Natural killer cell (primary cell): ENCODE results near the gene PLB1. TPM values are rescaled to one million over a fixed set of nuclear protein-coding genes. Genes with fewer than 3 reads are reported as not detected.

Experiments used
- ATAC-seq, 3 donors: fragments of 150-1000 bp in 2 of 3; fragments of 200-7000 bp in 1 of 3; cut with Tn5 transposase; 1 replicate in 1 of 3; 2 replicates in 2 of 3; pipeline ENCODE4 v1.10.0; 2021; ENCODE audit warnings: mild to moderate bottlenecking in 2 of 3, moderate library complexity in 2 of 3
- DNase-seq, 2 donors: peaks; one replicate each; pipeline versions ENCODE4 v3.0.0 to v3.0.0-alpha.2; 2013 to 2021; ENCODE audit warnings: mixed read lengths in 1 of 2
- H3K27ac ChIP-seq: one replicate; pipeline ENCODE4 v1.5.1; 2013; ENCODE audit warnings: mild to moderate bottlenecking, low read length
- H3K27me3 ChIP-seq: one replicate; pipeline ENCODE4 v1.6.1; 2013; ENCODE audit warnings: low read length; ENCODE audit not compliant: control insufficient read depth, insufficient read depth
- H3K36me3 ChIP-seq: one replicate; pipeline ENCODE4 v1.6.1; 2013; ENCODE audit warnings: low read length; ENCODE audit not compliant: control insufficient read depth, insufficient read depth
- H3K4me1 ChIP-seq: one replicate; pipeline ENCODE4 v1.6.1; 2013; ENCODE audit warnings: low read length; ENCODE audit not compliant: control insufficient read depth, insufficient read depth
- H3K4me3 ChIP-seq: one replicate; pipeline ENCODE4 v1.5.1; 2013; ENCODE audit warnings: low read length
- H3K9me3 ChIP-seq: one replicate; pipeline ENCODE4 v1.6.1; 2013; ENCODE audit warnings: low read length; ENCODE audit not compliant: control insufficient read depth, insufficient read depth
- H3K27ac Mint-ChIP-seq, 2 donors: one replicate each; pipeline ENCODE4 v1.8.0; 2022; ENCODE audit warnings: mild to moderate bottlenecking in 2 of 2, mixed read lengths in 2 of 2, moderate library complexity in 1 of 2
- H3K27me3 Mint-ChIP-seq, 2 donors: one replicate each; pipeline ENCODE4 v1.8.0; 2022; ENCODE audit warnings: low read depth in 2 of 2, mixed read lengths in 2 of 2
- H3K36me3 Mint-ChIP-seq: one replicate; pipeline ENCODE4 v1.8.0; 2022; ENCODE audit warnings: mixed read lengths
- H3K4me1 Mint-ChIP-seq, 2 donors: one replicate each; pipeline ENCODE4 v1.8.0; 2022; ENCODE audit warnings: mixed read lengths in 2 of 2
- H3K4me3 Mint-ChIP-seq: one replicate; pipeline ENCODE4 v1.8.0; 2022; ENCODE audit warnings: mild to moderate bottlenecking, moderate library complexity, mixed read lengths
- H3K9me3 Mint-ChIP-seq, 2 donors: one replicate each; pipeline ENCODE4 v1.8.0; 2022; ENCODE audit warnings: mixed read lengths in 2 of 2
- CTCF ChIP-seq: fragments of 200-600 bp; IDR thresholded peaks from one replicate; pipeline ENCODE4 v1.8.0; 2022; ENCODE audit warnings: antibody characterized with exemption
- WGBS: methylation state at CpG from one replicate; pipeline ENCODE4 v1.1.7; 2013; ENCODE audit warnings: missing lambda C conversion rate; ENCODE audit not compliant: insufficient coverage; 5-methylcytosine and 5-hydroxymethylcytosine counted together
- intact Hi-C: fragments of 100-400 bp; cut with micrococcal nuclease; formaldehyde crosslinking; loops from one replicate; pipeline ENCODE4 v1.14.2; 2022
- total RNA-seq, 4 donors: library from RNA; stranded (reverse); fragments of 120-200 nt in 1 of 4; gene quantifications; one replicate each; pipeline versions ENCODE4 v1.2.3 to v1.2.4, GENCODE V29; 2013 to 2022

Gene PLB1
- total RNA-seq, 3 donors from 2014 or later (not counting 1 experiment from before 2014, with no cell fraction given): 1.7 to 2.6 (median 1.9) TPM

DNA sequence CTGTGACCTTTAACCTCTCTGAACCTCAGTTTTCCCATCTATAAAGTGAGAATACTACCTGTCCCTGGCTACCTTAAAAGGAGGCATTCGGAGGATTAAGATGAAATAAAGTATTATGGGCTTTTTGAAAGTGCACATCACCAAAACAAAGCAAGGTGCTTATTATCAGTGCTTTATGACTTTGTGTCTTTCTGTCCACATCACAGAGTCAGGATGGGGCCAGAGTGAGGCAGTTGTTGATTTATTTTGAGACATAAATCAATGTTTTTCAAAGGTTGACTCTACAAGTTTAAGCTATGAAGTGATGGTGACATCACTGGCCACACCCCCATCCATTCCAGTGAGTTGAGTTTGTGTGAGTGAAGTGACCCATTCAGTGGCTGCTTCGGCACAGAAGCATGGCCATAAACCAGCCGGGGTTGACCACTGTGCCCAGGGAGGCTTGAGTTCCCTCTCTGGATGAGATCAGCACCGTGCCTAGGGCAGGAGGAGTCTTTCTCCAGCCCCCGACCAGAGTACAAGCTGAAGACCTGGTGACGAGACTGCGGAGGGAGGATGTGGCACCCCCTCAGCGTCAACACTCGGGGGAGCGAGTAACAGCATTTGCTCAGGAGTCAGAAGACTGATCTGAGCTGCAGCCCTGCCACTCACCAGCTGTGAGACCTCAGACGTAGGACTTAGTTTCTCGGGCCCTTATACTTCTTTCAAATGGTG is 166.8 kb downstream of the PLB1 start:
- no peaks in the 10 kb centered on the region for H3K36me3 Mint-ChIP-seq
- no peak for TF ChIP-seq CTCF
- H3K27ac ChIP-seq: no peak overlapping the region
- no peak overlapping the region for H3K4me3 ChIP-seq
- no peaks in the 10 kb centered on the region for H3K4me1 Mint-ChIP-seq
- no peaks in the 10 kb centered on the region for H3K9me3 ChIP-seq
- no peaks in the 10 kb centered on the region for H3K4me1 ChIP-seq
- H3K27me3 Mint-ChIP-seq: peaks cover 0 to 3% of the 10 kb centered on the region in 2 donors
- WGBS: 84% methylated on average over 12 of the region's 12 CpGs
- H3K4me3 Mint-ChIP-seq: no peak overlapping the region
- DNase-seq: no peak
- no peaks in the 10 kb centered on the region for H3K27me3 ChIP-seq
- H3K9me3 Mint-ChIP-seq: no peaks in the 10 kb centered on the region
- no peaks in the 10 kb centered on the region for H3K36me3 ChIP-seq
- intact Hi-C loops: no loop called here
- ATAC-seq: no peak
- H3K27ac Mint-ChIP-seq: no peak overlapping the region

- no peaks in the 10 kb centered on the region for H3K4me1 Mint-ChIP-seq
- no peak overlapping the region for H3K4me3 Mint-ChIP-seq
- Histone ChIP-seq H3K36me3 (no peaks in the 10 kb centered on the region), H3K9me3 (no peaks in the 10 kb centered on the region), H3K27ac (no peak overlapping the region), H3K4me1 (no peaks in the 10 kb centered on the region), H3K4me3 (no peak overlapping the region), H3K27me3 (no peaks in the 10 kb centered on the region)
- no peak overlapping the region for H3K27ac Mint-ChIP-seq
- no peak for DNase-seq
- H3K36me3 Mint-ChIP-seq: no peaks in the 10 kb centered on the region
- no peaks in the 10 kb centered on the region for H3K9me3 Mint-ChIP-seq
- peaks cover 0 to 3% of the 10 kb centered on the region in 2 donors for H3K27me3 Mint-ChIP-seq
- TF ChIP-seq CTCF: no peak
- intact Hi-C loops: no loop called here
- no peak for ATAC-seq
- WGBS: 92% methylated on average over 1 of the region's 1 CpG
Measured at GRCh38 chr2:28663359-28663758, 167.5 kb downstream of the PLB1 start.

GRCh38 chr2:28664120-28664842 is 168.4 kb downstream of the PLB1 start:
- DNase-seq (no peak), ATAC-seq (no peak)
- intact Hi-C loops: no loop called here
- Mint-ChIP-seq H3K4me1 (no peaks in the 10 kb centered on the region), H3K9me3 (no peaks in the 10 kb centered on the region), H3K36me3 (no peaks in the 10 kb centered on the region), H3K4me3 (no peak overlapping the region), H3K27ac (no peak overlapping the region), H3K27me3 (peaks cover 0 to 3% of the 10 kb centered on the region in 2 donors)
- Histone ChIP-seq H3K36me3 (no peaks in the 10 kb centered on the region), H3K27ac (no peak overlapping the region), H3K4me1 (no peaks in the 10 kb centered on the region), H3K4me3 (no peak overlapping the region), H3K9me3 (no peaks in the 10 kb centered on the region), H3K27me3 (no peaks in the 10 kb centered on the region)
- TF ChIP-seq CTCF: no peak
- 91% methylated on average over 22 of the region's 22 CpGs for WGBS
